LNCAP (cell line): ENCODE measurements around the gene STK10.

ENCODE experiments used
- CTCF ChIP-seq: fragments of 450-650 bp; IDR thresholded peaks from 2 replicates; pipeline ENCODE4 v1.5.1; 2017; ENCODE audit warnings: mild to moderate bottlenecking

The STK10 gene

GRCh38 chr5:172035049-172035448 is 153.0 kb downstream of the STK10 start:
- no peak for TF ChIP-seq CTCF

- TF ChIP-seq CTCF = no peak
Measured at GRCh38 chr5:172031894-172032461, 156.0 kb downstream of the STK10 start.

- TF ChIP-seq CTCF = no peak
Measured at GRCh38 chr5:172029876-172030275, 158.1 kb downstream of the STK10 start.

- no peak for TF ChIP-seq CTCF
Measured at GRCh38 chr5:172028167-172028566, 159.9 kb downstream of the STK10 start.

GRCh38 chr5:172015346-172015745 is 172.7 kb downstream of the STK10 start:
- TF ChIP-seq CTCF = no peak

- no peak for TF ChIP-seq CTCF
Measured at GRCh38 chr5:172010278-172010677, 177.7 kb downstream of the STK10 start.

- TF ChIP-seq CTCF = no peak
Measured at GRCh38 chr5:172009536-172010270, 178.3 kb downstream of the STK10 start.
